H1 (cell line): ENCODE measurements around the gene RNF31. TPM values are rescaled to one million over a fixed set of nuclear protein-coding genes. Genes with fewer than 3 reads are reported as not detected.

Experiments used
- CTCF ChIA-PET: fragments of 300-600 bp; sonication (Branson Sonifier 250); formaldehyde crosslinking; loops from one replicate; lab custom pipeline; 2021; ENCODE audit not compliant: partially characterized antibody; lab: Charles Lee
- POLR2A ChIA-PET: fragments of 300-600 bp; sonication (Branson Sonifier 250); formaldehyde crosslinking; loops from one replicate; lab custom pipeline; 2021; ENCODE audit warnings: inconsistent platforms; ENCODE audit not compliant: partially characterized antibody; lab: Charles Lee
- DNase-seq, 2 experiments: peaks; one replicate each; pipeline versions ENCODE4 v3.0.0 to v3.0.0-alpha.2; 2010 to 2022; ENCODE audit warnings: low spot score in 2 of 2, low read depth in 1 of 2, mixed read lengths in 1 of 2
- FAIRE-seq: peaks from 2 replicates; lab custom pipeline; 2011; peaks lifted over from hg19 to GRCh38; lab: Jason Lieb, UNC
- H2AFZ ChIP-seq: 2 replicates; pipeline ENCODE4 v1.8.1; 2012; ENCODE audit warnings: low read length, inconsistent platforms
- H2AK5ac ChIP-seq: 2 replicates; pipeline ENCODE4 v1.6.1; 2013; ENCODE audit warnings: low read depth, low read length
- H2BK120ac ChIP-seq: replicated peaks from 2 replicates; pipeline ENCODE3; 2013; ENCODE audit warnings: low read depth, low read length, inconsistent platforms
- H2BK12ac ChIP-seq: 2 replicates; pipeline ENCODE4 v1.6.1; 2013; ENCODE audit warnings: low read depth, low read length
- H2BK15ac ChIP-seq: 2 replicates; pipeline ENCODE4 v1.6.1; 2013; ENCODE audit warnings: low read length
- H2BK20ac ChIP-seq: 2 replicates; pipeline ENCODE4 v1.6.1; 2013; ENCODE audit warnings: low read length
- H2BK5ac ChIP-seq: 2 replicates; pipeline ENCODE4 v1.6.1; 2013; ENCODE audit warnings: low read depth, low read length
- H3K14ac ChIP-seq: 2 replicates; pipeline ENCODE4 v1.6.1; 2013; ENCODE audit warnings: inconsistent platforms; ENCODE audit not compliant: insufficient read length
- H3K18ac ChIP-seq: 2 replicates; pipeline ENCODE4 v1.6.1; 2013; ENCODE audit warnings: low read length; ENCODE audit errors: extremely low read depth
- H3K23ac ChIP-seq: 2 replicates; pipeline ENCODE4 v1.6.1; 2013; ENCODE audit warnings: inconsistent platforms; ENCODE audit not compliant: insufficient read length
- H3K23me2 ChIP-seq: 2 replicates; pipeline ENCODE4 v1.6.1; 2013; ENCODE audit warnings: low read depth, low read length
- H3K27ac ChIP-seq: 2 replicates; pipeline ENCODE4 v1.6.1; 2011; ENCODE audit warnings: low read depth, low read length, inconsistent platforms
- H3K27me3 ChIP-seq, 4 experiments: replicated peaks in 1 of 4; 1 replicate in 1 of 4; 2 replicates in 3 of 4; pipeline versions ENCODE4 v1.6.1 to v1.8.1; 2011 to 2013; ENCODE audit warnings: low read length in 3 of 4, mild to moderate bottlenecking in 3 of 4, inconsistent platforms in 2 of 4, mixed read lengths in 2 of 4, moderate library complexity in 1 of 4; ENCODE audit not compliant: control insufficient read depth in 3 of 4, insufficient read depth in 3 of 4; ENCODE audit errors: extremely low read depth in 1 of 4
- H3K36me3 ChIP-seq, 4 experiments: 2 replicates each; pipeline versions ENCODE4 v1.6.1 to v1.8.1; 2011 to 2013; ENCODE audit warnings: mild to moderate bottlenecking in 4 of 4, low read length in 3 of 4, moderate library complexity in 2 of 4, control low read depth in 1 of 4, inconsistent platforms in 1 of 4; ENCODE audit not compliant: insufficient read depth in 4 of 4, control insufficient read depth in 2 of 4
- H3K4ac ChIP-seq: replicated peaks from 2 replicates; pipeline ENCODE3; 2013; ENCODE audit warnings: low read length, low read depth, mixed read lengths, inconsistent platforms; ENCODE audit not compliant: insufficient read length
- H3K4me1 ChIP-seq, 4 experiments: replicated peaks in 1 of 4; 1 replicate in 1 of 4; 2 replicates in 3 of 4; pipeline versions ENCODE4 v1.6.1 to v1.8.1; 2011 to 2013; ENCODE audit warnings: low read length in 3 of 4, inconsistent platforms in 2 of 4, mixed read lengths in 1 of 4; ENCODE audit not compliant: insufficient read depth in 4 of 4, control insufficient read depth in 3 of 4
- H3K4me2 ChIP-seq, 2 experiments: 2 replicates each; pipeline versions ENCODE4 v1.6.1 to v1.8.1; 2011 to 2013; ENCODE audit warnings: low read depth in 2 of 2, low read length in 2 of 2, control low read depth in 1 of 2, inconsistent platforms in 1 of 2, mild to moderate bottlenecking in 1 of 2; ENCODE audit not compliant: insufficient read depth in 1 of 2
- H3K4me3 ChIP-seq, 4 experiments: fragments of 200-600, 300-600 bp in 1 of 4; sonication (generic), shearing (Covaris generic), sonication (Bioruptor Twin) in 1 of 4; 2 replicates each; pipeline versions ENCODE4 v1.5.1 to v1.8.1; 2011 to 2016; ENCODE audit warnings: low read length in 4 of 4, low read depth in 3 of 4, control low read depth in 2 of 4, inconsistent platforms in 2 of 4, mild to moderate bottlenecking in 2 of 4, mixed read lengths in 1 of 4, moderate library complexity in 1 of 4; ENCODE audit not compliant: insufficient read depth in 2 of 4; ENCODE audit errors: extremely low read depth in 1 of 4
- H3K56ac ChIP-seq: replicated peaks from 2 replicates; pipeline ENCODE3; 2013; ENCODE audit warnings: low read depth, mild to moderate bottlenecking, mixed read lengths, low read length, inconsistent platforms; ENCODE audit not compliant: insufficient read length
- H3K79me1 ChIP-seq: 2 replicates; pipeline ENCODE4 v1.6.1; 2013; ENCODE audit warnings: low read depth, low read length, control low read depth
- H3K79me2 ChIP-seq, 2 experiments: 2 replicates each; pipeline versions ENCODE4 v1.6.1 to v1.8.1; 2012 to 2013; ENCODE audit warnings: low read length in 2 of 2, mild to moderate bottlenecking in 2 of 2, inconsistent platforms in 1 of 2; ENCODE audit not compliant: insufficient read depth in 2 of 2, control insufficient read depth in 1 of 2
- H3K9ac ChIP-seq, 4 experiments: replicated peaks in 1 of 4; 1 replicate in 1 of 4; 2 replicates in 3 of 4; pipeline versions ENCODE4 v1.6.1 to v1.8.1; 2011 to 2013; ENCODE audit warnings: low read depth in 3 of 4, low read length in 3 of 4, control low read depth in 2 of 4, mild to moderate bottlenecking in 2 of 4, moderate library complexity in 2 of 4, inconsistent platforms in 1 of 4; ENCODE audit errors: extremely low read depth in 1 of 4
- H3K9me3 ChIP-seq, 2 experiments: 2 replicates each; pipeline versions ENCODE4 v1.6.1 to v1.8.1; 2012 to 2013; ENCODE audit warnings: mild to moderate bottlenecking in 2 of 2, moderate library complexity in 2 of 2, control low read depth in 1 of 2, inconsistent platforms in 1 of 2, low read depth in 1 of 2, low read length in 1 of 2, mixed read lengths in 1 of 2; ENCODE audit not compliant: insufficient read depth in 2 of 2
- H4K20me1 ChIP-seq, 2 experiments: replicated peaks in 1 of 2; 2 replicates each; pipeline versions ENCODE3 to v1.8.1; 2011 to 2013; ENCODE audit warnings: inconsistent platforms in 2 of 2, low read length in 2 of 2, mild to moderate bottlenecking in 1 of 2; ENCODE audit not compliant: insufficient read depth in 2 of 2, control insufficient read depth in 1 of 2
- H4K5ac ChIP-seq: 2 replicates; pipeline ENCODE4 v1.6.1; 2013; ENCODE audit warnings: low read length, low read depth, mixed read lengths, inconsistent platforms; ENCODE audit not compliant: insufficient read length
- H4K8ac ChIP-seq: 2 replicates; pipeline ENCODE4 v1.8.0; 2013; ENCODE audit warnings: mild to moderate bottlenecking, moderate library complexity, low read length, inconsistent platforms; ENCODE audit not compliant: insufficient read depth; ENCODE audit errors: extremely low read depth
- H4K91ac ChIP-seq: replicated peaks from 2 replicates; pipeline ENCODE3; 2013; ENCODE audit warnings: low read length, mixed read lengths, inconsistent platforms; ENCODE audit not compliant: insufficient read length
- ASH2L ChIP-seq: fragments of 200-600, 300-600 bp; sonication (generic); IDR thresholded peaks from one replicate; pipeline ENCODE4 v1.7.1; 2017; ENCODE audit warnings: low read length
- ATF2 ChIP-seq: IDR thresholded peaks from 2 replicates; pipeline ENCODE4 v1.6.1; 2012; ENCODE audit warnings: low read length, inconsistent platforms
- EP300 ChIP-seq, 2 experiments: IDR thresholded peaks; 1 replicate in 1 of 2; 2 replicates in 1 of 2; pipeline ENCODE4 v1.6.1; 2011 to 2012; ENCODE audit warnings: low read depth in 2 of 2, low read length in 2 of 2, mild to moderate bottlenecking in 2 of 2, borderline replicate concordance in 1 of 2, inconsistent platforms in 1 of 2, moderate library complexity in 1 of 2
- GTF2F1 ChIP-seq: IDR thresholded peaks from 2 replicates; pipeline ENCODE4 v1.6.1; 2012; ENCODE audit warnings: low read depth, low read length, improper control_type of control experiment, borderline replicate concordance
- KDM5A ChIP-seq: fragments of 200-600 bp; IDR thresholded peaks from 2 replicates; pipeline ENCODE4 v1.7.1; 2012; ENCODE audit warnings: mild to moderate bottlenecking, low read length, inconsistent platforms, mixed read lengths
- SAP30 ChIP-seq: fragments of 300-600 bp; sonication (generic); IDR thresholded peaks from 2 replicates; pipeline ENCODE4 v1.7.1; 2012; ENCODE audit warnings: low read length, moderate library complexity, mild to moderate bottlenecking, inconsistent platforms; ENCODE audit not compliant: insufficient read depth, insufficient replicate concordance
- SP2 ChIP-seq: IDR thresholded peaks from 2 replicates; pipeline ENCODE4 v1.6.1; 2012; ENCODE audit warnings: mild to moderate bottlenecking, low read length, inconsistent platforms
- SP4 ChIP-seq: IDR thresholded peaks from 2 replicates; pipeline ENCODE4 v1.6.1; 2012; ENCODE audit warnings: low read length, inconsistent platforms
- TAF1 ChIP-seq: IDR thresholded peaks from 2 replicates; pipeline ENCODE4 v1.6.1; 2011; ENCODE audit warnings: mild to moderate bottlenecking, low read depth, low read length
- TAF7 ChIP-seq: optimal IDR thresholded peaks from 2 replicates; pipeline ENCODE3; 2011; ENCODE audit warnings: low read depth, mild to moderate bottlenecking, inconsistent platforms, low read length, moderate library complexity, borderline replicate concordance
- YY1 ChIP-seq: IDR thresholded peaks from 2 replicates; pipeline ENCODE4 v1.6.1; 2011; ENCODE audit warnings: low read depth, mild to moderate bottlenecking, low read length
- WGBS, 2 experiments: shearing (Covaris generic) in 1 of 2; methylation state at CpG; one replicate each; pipeline versions ENCODE4 v1.1.6 to v1.1.7; 2013 to 2015; ENCODE audit warnings: low lambda C conversion rate in 2 of 2, mixed read lengths in 2 of 2, inconsistent platforms in 1 of 2, low coverage in 1 of 2, missing lambda C conversion rate in 1 of 2; ENCODE audit not compliant: insufficient replicate concordance in 2 of 2, insufficient coverage in 1 of 2, insufficient read length in 1 of 2; ENCODE audit errors: extremely low coverage in 1 of 2, missing lambda C conversion rate in 1 of 2; 5-methylcytosine and 5-hydroxymethylcytosine counted together
- polyA plus RNA-seq, 7 experiments: library from polyadenylated mRNA; depleted of rRNA in 3 of 7; stranded (reverse) in 5 of 7; unstranded in 2 of 7; fragments of >200 nt in 5 of 7; fragments of 200-250 nt in 2 of 7; gene quantifications; 1 replicate in 5 of 7; 2 replicates in 1 of 7; 4 replicates in 1 of 7; pipeline versions ENCODE4 v1.2.1 to v1.2.3, GENCODE V29; 2011 to 2013; ENCODE audit warnings: missing spikeins in 2 of 7, mixed read lengths in 2 of 7
- total RNA-seq: library from RNA; stranded (reverse); fragmentation: NEBNext Ultra II Directional; extraction: Animal tissue kit (Norgen Biotek cat#: 25700); gene quantifications from 2 replicates; pipeline ENCODE4 v1.2.1, GENCODE V29; 2021

Gene RNF31
- total and polyA plus RNA-seq, 2 of the 8 experiments (the other 6 are each of a cell fraction or from before 2014, with no cell fraction given): 17.5 to 72.0 TPM

- no peak overlapping the region for H2BK120ac ChIP-seq
- H2BK5ac ChIP-seq: no peak overlapping the region
- no peaks in the 10 kb centered on the region for H3K23me2 ChIP-seq
- no peak overlapping the region for H3K4me3 ChIP-seq
- 98% methylated on average over 7 of the region's 7 CpGs; no CpG with 5 or more reads in 1 of the 2 experiments for WGBS, 2 experiments
- H3K27ac ChIP-seq: no peak overlapping the region
- no peaks in the 10 kb centered on the region for H3K79me2 ChIP-seq
- no peaks in the 10 kb centered on the region for H3K79me1 ChIP-seq
- no peak overlapping the region for H4K91ac ChIP-seq
- no peaks in the 10 kb centered on the region for H3K4me1 ChIP-seq
- no peak overlapping the region for H2BK20ac ChIP-seq
- H3K14ac ChIP-seq: no peak overlapping the region
- H4K8ac ChIP-seq: peak overlapping the region; percentile 18; the same call in 1 of the 2 replicates
- DNase-seq: no peak
- no peak overlapping the region for H2BK15ac ChIP-seq
- no peak overlapping the region for H2AK5ac ChIP-seq
- H2BK12ac ChIP-seq: no peak overlapping the region
- H3K4me2 ChIP-seq: no peak overlapping the region
- H3K56ac ChIP-seq: no peak overlapping the region
- FAIRE-seq: no peak
- H3K36me3 ChIP-seq: peaks cover 9 to 69% (median 47%) of the 10 kb centered on the region in 4 experiments; a peak in 7 of 8 replicates
- POLR2A ChIA-PET: interaction anchor here (0.6 to 23.9 kb wide), 17 partner anchors 8 to 588 kb away, joined by 3 to 626 read pairs (median 8); partner anchors contain the start of genes CPNE6, DCAF11, EMC9 and IRF9
- H4K20me1 ChIP-seq: peaks cover 4 to 8% of the 10 kb centered on the region in 2 experiments
- CTCF ChIA-PET: interaction anchor here (0.7 to 12.2 kb wide), 7 partner anchors 9 to 58 kb away, joined by 3 to 160 read pairs (median 6); partner anchors contain the start of genes IRF9 and PCK2
- H2AFZ ChIP-seq: no peak overlapping the region
- H3K27me3 ChIP-seq: no peaks in the 10 kb centered on the region
- no peak overlapping the region for H4K5ac ChIP-seq
- no peak overlapping the region for H3K18ac ChIP-seq
- peaks cover 7% of the 10 kb centered on the region in 2 experiments; a peak in 3 of 4 replicates for H3K9me3 ChIP-seq
- no peak overlapping the region for H3K9ac ChIP-seq
- no peak overlapping the region for H3K23ac ChIP-seq
- no peak overlapping the region for H3K4ac ChIP-seq
- no peak for TF ChIP-seq SP2
- no peak for TF ChIP-seq KDM5A
- TF ChIP-seq SP4: no peak
- no peak for TF ChIP-seq GTF2F1
- TF ChIP-seq ATF2: no peak
- no peak for TF ChIP-seq TAF7
- no peak for TF ChIP-seq YY1
- TF ChIP-seq ASH2L: no peak
- TF ChIP-seq EP300 (IDR thresholded peaks at IDR 0.05; ENCODE audit: borderline replicate concordance in 1 of 2, low read depth in 2 of 2, low read length in 2 of 2): no peak
- TF ChIP-seq TAF1: no peak
- TF ChIP-seq SAP30: no peak
Measured at GRCh38 chr14:24102357-24103048, 44.8 kb upstream of the RNF31 start.
